Stomach (tissue), 9 donors: ENCODE results near the gene ROCK2. TPM values are rescaled to one million over a fixed set of nuclear protein-coding genes. Genes with fewer than 3 reads are reported as not detected.

Experiments
- DNase-seq, 2 donors: peaks; one replicate each; pipeline versions ENCODE4 v3.0.0 to v3.0.0-alpha.2; 2013 to 2019
- H3K27ac ChIP-seq, 5 donors: fragments of 200-600 bp in 4 of 5; sonication (generic) in 4 of 5; one replicate each; pipeline ENCODE4 v1.5.1; 2013 to 2019; ENCODE audit warnings: mild to moderate bottlenecking in 1 of 5, moderate library complexity in 1 of 5
- H3K27me3 ChIP-seq, 3 donors: fragments of 200-600 bp; sonication (generic); one replicate each; pipeline ENCODE4 v1.5.1; 2017 to 2019; ENCODE audit warnings: mixed run types in 1 of 3
- H3K36me3 ChIP-seq, 4 donors: fragments of 200-600 bp; sonication (generic); 1 replicate in 3 of 4; 2 replicates in 1 of 4; pipeline ENCODE4 v1.5.1; 2016 to 2019
- H3K4me1 ChIP-seq, 4 donors: fragments of 200-600 bp; sonication (generic); one replicate each; pipeline ENCODE4 v1.5.1; 2016 to 2019
- H3K4me3 ChIP-seq, 4 donors: fragments of 200-600 bp; sonication (generic) in 3 of 4; one replicate each; pipeline ENCODE4 v1.5.1; 2016 to 2019; ENCODE audit warnings: mild to moderate bottlenecking in 1 of 4
- H3K9me3 ChIP-seq, 4 donors: fragments of 200-600 bp; sonication (generic); one replicate each; pipeline ENCODE4 v1.5.1; 2016 to 2019
- EP300 ChIP-seq: sonication (generic); formaldehyde crosslinking; IDR thresholded peaks from one replicate; pipeline ENCODE4 v1.6.1; 2017; ENCODE audit warnings: antibody characterized with exemption
- POLR2A ChIP-seq, 4 donors: fragments of 450-650 bp; IDR thresholded peaks; one replicate each; pipeline ENCODE4 v1.6.1; 2016; ENCODE audit warnings: antibody characterized with exemption in 4 of 4, control low read depth in 2 of 4, mild to moderate bottlenecking in 1 of 4, moderate library complexity in 1 of 4
- POLR2AphosphoS5 ChIP-seq, 3 donors: sonication (generic); formaldehyde crosslinking; IDR thresholded peaks; one replicate each; pipeline ENCODE4 v1.6.1; 2016; ENCODE audit warnings: antibody characterized with exemption in 3 of 3
- WGBS, 5 donors: extraction: QIAGEN DNeasy Blood & Tissue Kit in 3 of 5; methylation state at CpG; one replicate each; pipeline versions ENCODE4 v1.1.5 to v1.1.7; 2013 to 2018; 5-methylcytosine and 5-hydroxymethylcytosine counted together
- intact Hi-C: fragments of 100-400 bp; cut with DNase I; formaldehyde crosslinking; loops from one replicate; pipeline ENCODE4 v1.15.1; 2023; ENCODE audit warnings: low total_unique reads
- polyA plus RNA-seq, 3 donors: library from polyadenylated mRNA; stranded (reverse); fragments of 200-250 nt; gene quantifications; one replicate each; pipeline ENCODE4 v1.2.3, GENCODE V29; 2013
- total RNA-seq, 5 donors: library from RNA; depleted of rRNA; stranded (reverse); fragments of >200 nt; gene quantifications; one replicate each; pipeline versions ENCODE4 v1.1.0 to v1.2.3, GENCODE V29; 2014 to 2016
- TF ChIP-seq, protein P1 (sequence below), 7 experiments: fragments of 450-650 bp in 4 of 7; fragments of 200-600 bp in 3 of 7; sonication (generic) in 3 of 7; IDR thresholded peaks; one replicate each; pipeline ENCODE4 v1.5.1; 2016 to 2019; ENCODE audit warnings: antibody characterized with exemption in 7 of 7, control low read depth in 2 of 7, mild to moderate bottlenecking in 1 of 7
- donor health status: healthy with polysubstance abuse.
- donor health status: Bipolar disorder and iron deficiency.
- donor health status: healthy.

The ROCK2 gene
- total and polyA plus RNA-seq, 8 donors = 5.6 to 113 (median 35.9) TPM

DNA sequence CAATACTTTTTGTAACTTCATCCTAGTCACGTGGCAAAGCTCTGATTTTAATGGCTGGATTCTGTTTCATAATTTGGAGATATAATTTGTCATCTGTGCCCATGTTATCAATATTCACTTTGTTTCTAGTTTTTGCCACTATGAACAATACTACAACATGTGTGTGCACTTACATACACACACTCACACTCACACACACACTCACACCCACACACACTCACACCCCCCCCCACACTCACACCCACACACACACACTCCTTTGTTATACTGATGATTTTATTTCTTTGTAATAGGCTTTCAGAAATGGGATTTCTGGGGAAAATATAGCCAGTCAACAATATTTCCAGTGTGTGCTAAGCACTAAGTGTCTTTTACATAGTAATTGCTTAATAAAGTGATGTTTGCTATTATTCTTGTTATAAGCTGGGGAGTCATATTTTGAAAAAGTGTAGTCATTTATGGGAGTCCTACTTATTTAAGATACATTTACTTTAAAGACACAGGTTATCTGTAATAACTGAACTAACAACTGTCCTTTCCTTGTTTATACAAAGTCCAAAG is 22.8 kb upstream of the ROCK2 start:
- H3K27me3 ChIP-seq = no peaks in the 10 kb centered on the region
- H3K4me1 ChIP-seq = peaks cover 27 to 45% (median 39%) of the 10 kb centered on the region in 4 donors
- H3K36me3 ChIP-seq = no peaks in the 10 kb centered on the region
- DNase-seq = no peak
- H3K27ac ChIP-seq = peak overlapping the region in 3 of 5 donors; percentile 52 to 76 (median 75)
- TF ChIP-seq, protein P1, sequence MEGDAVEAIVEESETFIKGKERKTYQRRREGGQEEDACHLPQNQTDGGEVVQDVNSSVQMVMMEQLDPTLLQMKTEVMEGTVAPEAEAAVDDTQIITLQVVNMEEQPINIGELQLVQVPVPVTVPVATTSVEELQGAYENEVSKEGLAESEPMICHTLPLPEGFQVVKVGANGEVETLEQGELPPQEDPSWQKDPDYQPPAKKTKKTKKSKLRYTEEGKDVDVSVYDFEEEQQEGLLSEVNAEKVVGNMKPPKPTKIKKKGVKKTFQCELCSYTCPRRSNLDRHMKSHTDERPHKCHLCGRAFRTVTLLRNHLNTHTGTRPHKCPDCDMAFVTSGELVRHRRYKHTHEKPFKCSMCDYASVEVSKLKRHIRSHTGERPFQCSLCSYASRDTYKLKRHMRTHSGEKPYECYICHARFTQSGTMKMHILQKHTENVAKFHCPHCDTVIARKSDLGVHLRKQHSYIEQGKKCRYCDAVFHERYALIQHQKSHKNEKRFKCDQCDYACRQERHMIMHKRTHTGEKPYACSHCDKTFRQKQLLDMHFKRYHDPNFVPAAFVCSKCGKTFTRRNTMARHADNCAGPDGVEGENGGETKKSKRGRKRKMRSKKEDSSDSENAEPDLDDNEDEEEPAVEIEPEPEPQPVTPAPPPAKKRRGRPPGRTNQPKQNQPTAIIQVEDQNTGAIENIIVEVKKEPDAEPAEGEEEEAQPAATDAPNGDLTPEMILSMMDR (IDR thresholded peaks at IDR 0.05) = no peak
- TF ChIP-seq POLR2A (IDR thresholded peaks at IDR 0.05) (no peak), EP300 (no peak), POLR2AphosphoS5 (IDR thresholded peaks at IDR 0.05) (no peak)
- 73 to 92% (median 82%) methylated on average over 1 of the region's 1 CpG for WGBS, 5 donors
- H3K4me3 ChIP-seq = no peak overlapping the region
- intact Hi-C loops = no loop called here
- H3K9me3 ChIP-seq = no peaks in the 10 kb centered on the region

GRCh38 chr2:11366326-11366741 is 21.9 kb upstream of the ROCK2 start:
- intact Hi-C loops = no loop called here
- Histone ChIP-seq H3K4me1 (peaks cover 20 to 38% (median 32%) of the 10 kb centered on the region in 4 donors), H3K27ac (no peak overlapping the region), H3K27me3 (no peaks in the 10 kb centered on the region), H3K9me3 (no peaks in the 10 kb centered on the region), H3K4me3 (no peak overlapping the region), H3K36me3 (no peaks in the 10 kb centered on the region)
- no peak for TF ChIP-seq POLR2A (IDR thresholded peaks at IDR 0.05)
- TF ChIP-seq EP300 = no peak
- no peak for TF ChIP-seq POLR2AphosphoS5 (IDR thresholded peaks at IDR 0.05)
- TF ChIP-seq, protein P1 (IDR thresholded peaks at IDR 0.05) = no peak
- no peak for DNase-seq
- WGBS, 5 donors = 82 to 89% (median 89%) methylated on average over 5 of the region's 5 CpGs

DNA sequence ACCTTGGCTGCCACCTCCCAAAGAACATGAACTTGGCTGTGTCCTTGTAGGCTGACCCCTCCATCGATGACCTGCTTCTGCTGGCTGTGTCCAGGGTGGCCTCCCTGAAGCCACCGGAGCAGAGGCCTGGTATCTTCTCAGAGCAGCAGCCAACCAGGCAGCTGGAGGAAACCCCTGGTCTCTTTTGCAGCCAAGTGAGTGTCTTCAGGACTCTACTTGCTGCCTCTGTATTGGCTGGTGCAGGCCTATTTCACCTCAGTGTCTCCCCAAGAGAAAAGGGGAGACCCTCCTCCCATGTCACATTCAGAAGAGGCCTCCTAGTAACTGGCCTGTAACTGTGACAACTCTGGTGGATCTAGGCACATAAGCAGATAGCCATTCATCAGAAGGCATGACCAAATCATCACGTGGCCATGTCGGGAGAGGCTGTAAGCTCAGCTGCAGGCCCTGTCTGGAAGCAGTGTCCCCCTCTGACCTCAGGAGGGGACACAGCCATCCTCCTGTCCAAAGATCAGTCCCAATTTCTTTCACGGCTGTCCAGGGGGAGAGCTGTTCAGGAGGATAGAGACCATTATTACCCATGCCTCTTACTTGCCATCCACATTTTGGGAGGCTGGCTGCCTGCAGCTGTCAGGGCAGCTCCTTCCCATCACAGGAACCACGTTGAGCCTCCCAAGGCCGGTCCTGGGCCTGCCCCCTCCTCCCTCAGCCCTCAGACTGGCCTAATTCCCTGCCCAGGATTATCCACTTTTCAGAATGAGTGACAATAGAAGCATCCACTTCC is 20.9 kb upstream of the ROCK2 start:
- Histone ChIP-seq H3K4me3 (no peak overlapping the region), H3K9me3 (no peaks in the 10 kb centered on the region), H3K27me3 (no peaks in the 10 kb centered on the region), H3K4me1 (peaks cover 13 to 28% (median 23%) of the 10 kb centered on the region in 4 donors), H3K27ac (no peak overlapping the region), H3K36me3 (no peaks in the 10 kb centered on the region)
- no peak for DNase-seq
- TF ChIP-seq POLR2A (IDR thresholded peaks at IDR 0.05) = no peak
- no peak for TF ChIP-seq POLR2AphosphoS5 (IDR thresholded peaks at IDR 0.05)
- TF ChIP-seq EP300 = no peak
- WGBS, 5 donors = 64 to 70% (median 70%) methylated on average over 7 of the region's 7 CpGs
- intact Hi-C loops = no loop called here

DNA sequence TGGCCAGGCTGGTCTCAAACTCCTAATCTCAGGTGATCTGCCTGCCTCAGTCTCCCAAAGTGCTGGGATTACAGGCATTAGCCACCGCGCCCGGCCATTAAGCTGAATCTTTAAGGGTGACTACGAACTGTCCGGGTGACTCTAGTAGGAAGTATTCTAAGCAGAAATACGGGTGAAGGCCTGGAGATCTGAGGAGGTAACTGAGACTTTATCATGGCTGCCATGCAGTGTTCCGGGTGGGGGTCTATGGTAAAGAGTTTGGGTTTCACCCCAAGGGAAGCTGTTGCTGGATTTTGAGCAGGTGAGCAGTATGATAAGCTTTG is 20.1 kb upstream of the ROCK2 start:
- DNase-seq = no peak
- H3K36me3 ChIP-seq = no peaks in the 10 kb centered on the region
- TF ChIP-seq EP300 (no peak), POLR2A (IDR thresholded peaks at IDR 0.05) (no peak), POLR2AphosphoS5 (IDR thresholded peaks at IDR 0.05) (no peak)
- TF ChIP-seq, protein P1 (IDR thresholded peaks at IDR 0.05) = no peak
- H3K4me3 ChIP-seq = no peak overlapping the region
- WGBS, 5 donors = 90 to 98% (median 96%) methylated on average over 7 of the region's 7 CpGs
- no peaks in the 10 kb centered on the region for H3K27me3 ChIP-seq
- intact Hi-C loops = no loop called here
- no peaks in the 10 kb centered on the region for H3K9me3 ChIP-seq
- no peak overlapping the region for H3K27ac ChIP-seq
- peaks cover 13 to 25% (median 17%) of the 10 kb centered on the region in 4 donors for H3K4me1 ChIP-seq
